Heart right ventricle (tissue), 16 donors: ENCODE data around the gene GLRA1. TPM values are rescaled to one million over a fixed set of nuclear protein-coding genes. Genes with fewer than 3 reads are reported as not detected.

Source experiments
- ATAC-seq, 8 donors: fragments of 200-7000 bp; cut with Tn5 transposase; one replicate each; pipeline ENCODE4 v1.9.1; 2020; ENCODE audit warnings: mild to moderate bottlenecking in 8 of 8, moderate library complexity in 8 of 8, moderate number of reproducible peaks in 1 of 8
- DNase-seq, 2 donors: peaks; one replicate each; pipeline ENCODE4 v3.0.0-alpha.2; 2020
- H3K27ac ChIP-seq, 10 donors: fragments of 200-600 bp; sonication (generic) in 2 of 10; one replicate each; pipeline versions ENCODE4 v1.5.0 to v1.8.0; 2020 to 2022; ENCODE audit warnings: mild to moderate bottlenecking in 3 of 10
- H3K27me3 ChIP-seq, 7 donors: fragments of 200-600 bp; one replicate each; pipeline ENCODE4 v1.8.0; 2021 to 2022; ENCODE audit warnings: mild to moderate bottlenecking in 2 of 7
- H3K36me3 ChIP-seq, 9 donors: fragments of 200-600 bp; sonication (generic) in 1 of 9; one replicate each; pipeline versions ENCODE4 v1.5.0 to v1.8.0; 2020 to 2022; ENCODE audit warnings: mild to moderate bottlenecking in 2 of 9
- H3K4me1 ChIP-seq, 9 donors: fragments of 200-600 bp; sonication (generic) in 1 of 9; one replicate each; pipeline versions ENCODE4 v1.5.0 to v1.8.0; 2020 to 2022; ENCODE audit warnings: mild to moderate bottlenecking in 4 of 9
- H3K4me3 ChIP-seq, 10 donors: fragments of 200-600 bp; sonication (generic) in 2 of 10; one replicate each; pipeline versions ENCODE4 v1.5.0 to v1.8.0; 2020 to 2022; ENCODE audit warnings: mild to moderate bottlenecking in 7 of 10, moderate library complexity in 2 of 10
- H3K9me3 ChIP-seq, 11 donors: fragments of 200-600 bp in 10 of 11; sonication (generic) in 2 of 11; one replicate each; pipeline versions ENCODE4 v1.5.0 to v1.8.0; 2013 to 2022; ENCODE audit warnings: mild to moderate bottlenecking in 2 of 11, control low read depth in 1 of 11, moderate library complexity in 1 of 11
- WGBS, 2 donors: extraction: QIAGEN DNeasy Blood & Tissue Kit; methylation state at CpG; one replicate each; pipeline ENCODE4 v1.1.7; 2013; ENCODE audit warnings: inconsistent platforms in 1 of 2; 5-methylcytosine and 5-hydroxymethylcytosine counted together
- intact Hi-C, 10 donors: fragments of 100-400 bp; cut with DNase I; formaldehyde crosslinking; loops; one replicate each; pipeline versions ENCODE4 v1.11.1 to v1.14.2; 2022
- polyA plus RNA-seq, 2 donors: library from polyadenylated mRNA; stranded (reverse); fragments of 200-250 nt; gene quantifications; one replicate each; pipeline ENCODE4 v1.2.3, GENCODE V29; 2013
- total RNA-seq, 10 donors: library from RNA; stranded (reverse); fragmentation: NEBNext Ultra II Directional in 3 of 10; extraction: Animal tissue kit (Norgen Biotek cat#: 25700) in 3 of 10; gene quantifications; one replicate each; pipeline versions ENCODE4 v1.2.1 to v1.2.4, GENCODE V29; 2021 to 2023
- TF ChIP-seq, protein P1 (sequence below), 9 donors: fragments of 200-600 bp; sonication (generic) in 2 of 9; IDR thresholded peaks; one replicate each; pipeline versions ENCODE4 v1.5.0 to v1.8.0; 2021 to 2022; ENCODE audit warnings: antibody characterized with exemption in 9 of 9, mild to moderate bottlenecking in 5 of 9, moderate library complexity in 1 of 9
- donor health status: Arrhythmogenic right ventricular cardiomyopathy.
- donor health status: ischemic (EF 13 %, LVEDD 7.1; RV severe dilation, severe dysfunction).
- donor health status: healthy with polysubstance abuse.
- donor health status: DM: no; HTN: yes; CAD: no.
- donor health status: DM: no; HTN: no; CAD: no.
- donor health status: ischemic (EF 25% LVEDD 6.9; RV normal size, moderate dysfunction).
- donor health status: ischemic (EF 25% LVEDD 5.7; RV mildly dilated, moderate dysfunction).
- donor health status: healthy.
- donor health status: DM: yes; HTN: yes; CAD: no.
- donor health status: Ischemic cardiomyopathy.
- donor health status: ischemic (EF 35%, LVEDD 5.7; RV mildly dilated, moderate dysfunction).
- donor health status: nonischemic (EF 11% LVEDD 7.7; RV severe dilation, severe dysfunction).
- donor health status: DM: yes; HTN: yes; CAD: no.
- donor health status: PGD.
- donor health status: ischemic (EF 29% LVEDD 5.4; RV normal size, mild dysfunction).
- donor health status: nonischemic (EF 23%, LVEDD 6.1; RV moderate dilation, normal function).

Gene GLRA1
- total and polyA plus RNA-seq, 12 donors = not detected

GRCh38 chr5:151964471-151964870 lies 39.8 kb upstream of the GLRA1 start:
- Histone ChIP-seq H3K9me3 (no peaks in the 10 kb centered on the region), H3K27ac (no peak overlapping the region), H3K36me3 (no peaks in the 10 kb centered on the region), H3K4me1 (no peaks in the 10 kb centered on the region), H3K4me3 (no peak overlapping the region), H3K27me3 (peaks cover 0 to 4% (median 0%) of the 10 kb centered on the region in 7 donors)
- TF ChIP-seq, protein P1, sequence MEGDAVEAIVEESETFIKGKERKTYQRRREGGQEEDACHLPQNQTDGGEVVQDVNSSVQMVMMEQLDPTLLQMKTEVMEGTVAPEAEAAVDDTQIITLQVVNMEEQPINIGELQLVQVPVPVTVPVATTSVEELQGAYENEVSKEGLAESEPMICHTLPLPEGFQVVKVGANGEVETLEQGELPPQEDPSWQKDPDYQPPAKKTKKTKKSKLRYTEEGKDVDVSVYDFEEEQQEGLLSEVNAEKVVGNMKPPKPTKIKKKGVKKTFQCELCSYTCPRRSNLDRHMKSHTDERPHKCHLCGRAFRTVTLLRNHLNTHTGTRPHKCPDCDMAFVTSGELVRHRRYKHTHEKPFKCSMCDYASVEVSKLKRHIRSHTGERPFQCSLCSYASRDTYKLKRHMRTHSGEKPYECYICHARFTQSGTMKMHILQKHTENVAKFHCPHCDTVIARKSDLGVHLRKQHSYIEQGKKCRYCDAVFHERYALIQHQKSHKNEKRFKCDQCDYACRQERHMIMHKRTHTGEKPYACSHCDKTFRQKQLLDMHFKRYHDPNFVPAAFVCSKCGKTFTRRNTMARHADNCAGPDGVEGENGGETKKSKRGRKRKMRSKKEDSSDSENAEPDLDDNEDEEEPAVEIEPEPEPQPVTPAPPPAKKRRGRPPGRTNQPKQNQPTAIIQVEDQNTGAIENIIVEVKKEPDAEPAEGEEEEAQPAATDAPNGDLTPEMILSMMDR (IDR thresholded peaks at IDR 0.05) = no peak
- ATAC-seq (no peak), DNase-seq (no peak)
- WGBS, 2 donors = 74 to 82% methylated on average over 4 of the region's 4 CpGs
- intact Hi-C loops = no loop called here

DNA sequence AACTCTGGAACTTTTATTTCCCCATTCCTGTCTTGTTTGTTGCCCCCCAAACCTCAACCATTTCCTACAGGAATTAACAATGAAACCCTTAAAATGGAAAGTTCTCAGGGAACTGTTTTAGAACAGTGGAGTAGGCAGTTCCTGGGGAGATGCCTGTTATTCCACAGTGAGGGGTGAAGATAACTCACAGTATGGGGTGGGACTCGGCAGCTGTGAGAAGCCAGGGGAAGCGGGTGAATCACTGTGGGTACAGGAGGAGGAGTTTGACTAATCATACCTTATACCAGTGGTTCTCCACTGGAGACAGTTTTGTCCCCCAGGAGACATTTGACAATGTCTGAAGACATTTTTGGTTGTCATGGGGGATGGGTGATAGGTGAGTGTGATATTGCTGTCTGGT lies 36.9 kb upstream of the GLRA1 start:
- no peak for DNase-seq
- Histone ChIP-seq H3K9me3 (no peaks in the 10 kb centered on the region), H3K27ac (no peak overlapping the region), H3K4me1 (no peaks in the 10 kb centered on the region), H3K4me3 (no peak overlapping the region), H3K27me3 (peaks cover 0 to 4% (median 0%) of the 10 kb centered on the region in 7 donors), H3K36me3 (no peaks in the 10 kb centered on the region)
- intact Hi-C loops = no loop called here
- TF ChIP-seq, protein P1 (IDR thresholded peaks at IDR 0.05) = no peak
- no peak for ATAC-seq
- 23 to 31% methylated on average over 2 of the region's 2 CpGs for WGBS, 2 donors

GRCh38 chr5:151958111-151958510 lies 33.5 kb upstream of the GLRA1 start:
- ATAC-seq (no peak), DNase-seq (no peak)
- TF ChIP-seq, protein P1 (IDR thresholded peaks at IDR 0.05) = no peak
- peaks cover 0 to 4% (median 0%) of the 10 kb centered on the region in 7 donors for H3K27me3 ChIP-seq
- no peaks in the 10 kb centered on the region for H3K4me1 ChIP-seq
- no peaks in the 10 kb centered on the region for H3K36me3 ChIP-seq
- no peaks in the 10 kb centered on the region for H3K9me3 ChIP-seq
- intact Hi-C loops = no loop called here
- no peak overlapping the region for H3K4me3 ChIP-seq
- WGBS, 2 donors = 27 to 31% methylated on average over 3 of the region's 3 CpGs
- H3K27ac ChIP-seq = no peak overlapping the region

DNA sequence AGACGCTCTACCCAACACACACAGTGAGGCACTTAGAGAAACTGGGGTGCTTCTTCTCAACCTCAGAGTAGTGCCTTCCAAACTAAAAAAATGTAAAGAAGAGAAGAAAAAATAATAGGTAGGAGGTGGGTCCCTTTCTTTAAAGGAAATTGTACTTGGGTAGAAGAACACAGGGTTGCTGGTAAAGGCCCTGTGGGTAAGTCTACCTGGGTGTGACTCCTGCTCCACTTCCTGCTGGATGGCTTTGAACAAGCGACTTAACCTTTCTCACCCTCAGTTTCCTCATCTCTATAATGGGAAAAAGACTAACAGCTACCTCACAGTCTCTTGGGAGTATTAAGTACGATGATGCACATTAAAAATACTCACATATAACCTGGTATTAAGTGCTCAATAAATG lies 32.1 kb upstream of the GLRA1 start:
- 70 to 76% methylated on average over 3 of the region's 3 CpGs for WGBS, 2 donors
- no peaks in the 10 kb centered on the region for H3K36me3 ChIP-seq
- intact Hi-C loops = no loop called here
- TF ChIP-seq, protein P1 (IDR thresholded peaks at IDR 0.05) = no peak
- no peak for ATAC-seq
- H3K27me3 ChIP-seq = peaks cover 0 to 4% (median 0%) of the 10 kb centered on the region in 7 donors
- H3K4me3 ChIP-seq = no peak overlapping the region
- H3K9me3 ChIP-seq = no peaks in the 10 kb centered on the region
- DNase-seq = no peak
- no peak overlapping the region for H3K27ac ChIP-seq
- H3K4me1 ChIP-seq = no peaks in the 10 kb centered on the region
